Ishikawa (cell line): Measurements from ENCODE around the gene ADAP1.

Source experiments
- EP300 ChIP-seq: IDR thresholded peaks from 2 replicates; pipeline ENCODE4 v1.6.1; 2012; ENCODE audit warnings: borderline replicate concordance
- FOXM1 ChIP-seq: IDR thresholded peaks from 2 replicates; pipeline ENCODE4 v1.6.1; 2012; ENCODE audit warnings: low read depth, borderline replicate concordance
- MAX ChIP-seq: IDR thresholded peaks from 2 replicates; pipeline ENCODE4 v1.6.1; 2012
- NFIC ChIP-seq: IDR thresholded peaks from 2 replicates; pipeline ENCODE4 v1.6.1; 2012
- RAD21 ChIP-seq: IDR thresholded peaks from 2 replicates; pipeline ENCODE4 v1.6.1; 2012; ENCODE audit warnings: low read depth
- TEAD4 ChIP-seq: IDR thresholded peaks from 2 replicates; pipeline ENCODE4 v1.6.1; 2012
- YY1 ChIP-seq: IDR thresholded peaks from 2 replicates; pipeline ENCODE4 v1.6.1; 2012; ENCODE audit warnings: low read depth
- ZBTB7A ChIP-seq: IDR thresholded peaks from 2 replicates; pipeline ENCODE4 v1.6.1; 2012; ENCODE audit warnings: low read depth
- TF ChIP-seq, protein P1 (sequence below): IDR thresholded peaks from 2 replicates; pipeline ENCODE4 v1.6.1; 2012; ENCODE audit warnings: low read depth, mild to moderate bottlenecking

DNA sequence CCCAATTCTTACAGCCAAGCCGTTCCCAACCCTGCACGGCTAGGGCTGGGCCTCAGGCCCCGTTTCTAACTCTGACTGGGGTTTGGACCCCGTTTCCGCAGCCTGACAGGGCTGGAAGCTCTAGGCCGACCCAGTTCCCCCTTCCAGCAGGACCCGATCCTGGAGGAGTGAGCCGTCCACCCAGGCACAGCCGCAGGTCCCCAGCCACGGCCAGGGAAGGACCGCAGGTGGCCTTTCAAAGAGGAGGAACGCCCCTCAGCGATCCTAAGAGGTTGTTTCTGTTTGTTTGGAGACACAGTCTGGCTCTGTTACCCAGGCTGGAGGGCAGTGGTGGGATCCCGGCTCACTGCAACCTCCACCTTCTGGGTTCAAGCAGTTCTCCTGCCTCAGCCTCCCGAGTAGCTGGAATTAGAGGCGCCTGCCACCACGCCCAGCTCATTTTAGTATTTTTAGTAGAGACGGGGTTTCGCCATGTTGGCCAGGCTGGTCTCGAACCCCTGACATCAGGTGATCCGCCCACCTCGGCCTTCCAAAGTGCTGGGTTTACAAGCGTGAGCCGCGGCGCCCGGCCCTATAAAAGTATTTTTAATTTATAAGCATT is 78.9 kb downstream of the ADAP1 start:
- TF ChIP-seq TEAD4: no peak
- TF ChIP-seq RAD21: no peak
- no peak for TF ChIP-seq YY1
- no peak for TF ChIP-seq EP300
- TF ChIP-seq MAX: no peak
- no peak for TF ChIP-seq ZBTB7A
- TF ChIP-seq NFIC: no peak
- TF ChIP-seq FOXM1: no peak
- TF ChIP-seq, protein P1, sequence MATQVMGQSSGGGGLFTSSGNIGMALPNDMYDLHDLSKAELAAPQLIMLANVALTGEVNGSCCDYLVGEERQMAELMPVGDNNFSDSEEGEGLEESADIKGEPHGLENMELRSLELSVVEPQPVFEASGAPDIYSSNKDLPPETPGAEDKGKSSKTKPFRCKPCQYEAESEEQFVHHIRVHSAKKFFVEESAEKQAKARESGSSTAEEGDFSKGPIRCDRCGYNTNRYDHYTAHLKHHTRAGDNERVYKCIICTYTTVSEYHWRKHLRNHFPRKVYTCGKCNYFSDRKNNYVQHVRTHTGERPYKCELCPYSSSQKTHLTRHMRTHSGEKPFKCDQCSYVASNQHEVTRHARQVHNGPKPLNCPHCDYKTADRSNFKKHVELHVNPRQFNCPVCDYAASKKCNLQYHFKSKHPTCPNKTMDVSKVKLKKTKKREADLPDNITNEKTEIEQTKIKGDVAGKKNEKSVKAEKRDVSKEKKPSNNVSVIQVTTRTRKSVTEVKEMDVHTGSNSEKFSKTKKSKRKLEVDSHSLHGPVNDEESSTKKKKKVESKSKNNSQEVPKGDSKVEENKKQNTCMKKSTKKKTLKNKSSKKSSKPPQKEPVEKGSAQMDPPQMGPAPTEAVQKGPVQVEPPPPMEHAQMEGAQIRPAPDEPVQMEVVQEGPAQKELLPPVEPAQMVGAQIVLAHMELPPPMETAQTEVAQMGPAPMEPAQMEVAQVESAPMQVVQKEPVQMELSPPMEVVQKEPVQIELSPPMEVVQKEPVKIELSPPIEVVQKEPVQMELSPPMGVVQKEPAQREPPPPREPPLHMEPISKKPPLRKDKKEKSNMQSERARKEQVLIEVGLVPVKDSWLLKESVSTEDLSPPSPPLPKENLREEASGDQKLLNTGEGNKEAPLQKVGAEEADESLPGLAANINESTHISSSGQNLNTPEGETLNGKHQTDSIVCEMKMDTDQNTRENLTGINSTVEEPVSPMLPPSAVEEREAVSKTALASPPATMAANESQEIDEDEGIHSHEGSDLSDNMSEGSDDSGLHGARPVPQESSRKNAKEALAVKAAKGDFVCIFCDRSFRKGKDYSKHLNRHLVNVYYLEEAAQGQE: no peak
